Measurements from ENCODE around the gene RRM1. TPM values are rescaled to one million over a fixed set of nuclear protein-coding genes. Genes with fewer than 3 reads are reported as not detected.
"Not testable (repeated sequence)": the region's sequence is repeated elsewhere in the genome, so short reads cannot be mapped to it uniquely, and the experiment has no call there.

Gene RRM1
- total RNA-seq, 2 experiments from 2014 or later = 177 to 236 TPM

DNA sequence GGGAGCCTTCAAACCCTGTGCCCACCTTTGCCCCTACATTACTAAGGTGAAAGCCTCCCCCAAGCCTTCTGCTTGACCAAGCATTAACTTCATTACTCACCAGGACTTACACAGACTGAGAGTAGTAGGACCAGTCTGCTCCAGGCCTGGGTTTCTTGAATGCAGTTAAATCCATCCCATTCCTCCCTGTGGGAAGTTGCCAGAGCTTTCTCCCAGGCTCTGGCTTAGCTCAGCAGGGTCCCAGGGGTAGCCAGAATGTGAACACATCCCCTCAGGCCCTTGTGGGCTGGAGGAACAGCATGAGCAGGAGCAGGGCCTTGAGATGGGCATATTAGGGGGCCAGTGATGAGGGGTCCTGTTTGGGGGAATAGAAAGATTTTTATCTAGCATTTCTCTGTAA, 59.9 kb downstream of the RRM1 start:
- no peak overlapping the region for H3K4me3 Mint-ChIP-seq
- H3K9me3 Mint-ChIP-seq = no peaks in the 10 kb centered on the region
- H3K27ac Mint-ChIP-seq = no peak overlapping the region
- no peaks in the 10 kb centered on the region for H3K36me3 Mint-ChIP-seq (ENCODE audit: low read depth)
- peaks cover 2% of the 10 kb centered on the region for H3K27me3 Mint-ChIP-seq
- POLR2A ChIA-PET = no interaction called here
- H3K4me1 Mint-ChIP-seq = no peaks in the 10 kb centered on the region
- CTCF ChIA-PET = no interaction called here
- no peak for DNase-seq

DNA sequence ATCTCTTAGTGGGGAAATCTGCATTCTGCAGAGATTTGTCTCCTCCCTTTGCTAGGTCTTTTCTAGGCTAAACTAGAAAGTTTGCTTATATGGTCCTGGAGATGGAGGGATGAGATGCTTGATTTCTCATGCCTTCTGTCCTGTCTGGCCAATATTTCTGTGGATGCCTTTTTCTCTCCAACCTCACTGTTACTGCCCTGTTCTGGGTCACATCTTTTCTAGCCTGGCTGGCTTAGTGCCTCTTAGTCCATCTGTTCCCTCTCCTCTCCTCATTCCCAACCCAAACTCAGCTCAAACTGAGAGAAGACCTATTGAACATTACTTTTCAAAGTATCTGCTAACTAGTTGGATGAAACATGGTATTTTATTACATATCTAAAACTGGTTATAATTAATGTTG, 62.0 kb downstream of the RRM1 start:
- no peak for DNase-seq
- CTCF ChIA-PET = no interaction called here
- no peaks in the 10 kb centered on the region for H3K36me3 Mint-ChIP-seq (ENCODE audit: low read depth)
- H3K9me3 Mint-ChIP-seq = no peaks in the 10 kb centered on the region
- no peaks in the 10 kb centered on the region for H3K4me1 Mint-ChIP-seq
- POLR2A ChIA-PET = no interaction called here
- H3K27ac Mint-ChIP-seq = no peak overlapping the region
- H3K27me3 Mint-ChIP-seq = peaks cover 2% of the 10 kb centered on the region
- H3K4me3 Mint-ChIP-seq = no peak overlapping the region

DNA sequence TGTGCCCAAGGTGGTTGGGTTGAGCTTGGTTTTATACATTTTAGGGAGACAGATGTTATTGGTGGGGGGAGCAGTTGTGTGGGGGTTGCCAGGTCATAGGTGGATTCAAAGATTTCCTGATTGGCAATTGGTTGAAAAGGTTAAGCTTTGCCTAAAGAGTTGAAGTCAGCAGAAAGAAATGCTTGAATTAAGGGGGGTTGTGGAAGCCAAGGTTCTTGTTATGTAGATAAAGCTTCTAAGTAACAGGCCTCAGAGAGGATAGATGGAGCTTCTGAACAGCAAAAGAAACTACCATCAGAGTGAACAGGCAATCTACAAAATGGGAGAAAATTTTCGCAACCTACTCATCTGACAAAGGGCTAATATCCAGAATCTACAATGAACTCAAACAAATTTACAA, 64.2 kb downstream of the RRM1 start:
- CTCF ChIA-PET; H3K27me3 Mint-ChIP-seq; H3K36me3 Mint-ChIP-seq (ENCODE audit: low read depth); DNase-seq; H3K27ac Mint-ChIP-seq; H3K4me3 Mint-ChIP-seq; POLR2A ChIA-PET; H3K9me3 Mint-ChIP-seq; H3K4me1 Mint-ChIP-seq: not testable (repeated sequence)

DNA sequence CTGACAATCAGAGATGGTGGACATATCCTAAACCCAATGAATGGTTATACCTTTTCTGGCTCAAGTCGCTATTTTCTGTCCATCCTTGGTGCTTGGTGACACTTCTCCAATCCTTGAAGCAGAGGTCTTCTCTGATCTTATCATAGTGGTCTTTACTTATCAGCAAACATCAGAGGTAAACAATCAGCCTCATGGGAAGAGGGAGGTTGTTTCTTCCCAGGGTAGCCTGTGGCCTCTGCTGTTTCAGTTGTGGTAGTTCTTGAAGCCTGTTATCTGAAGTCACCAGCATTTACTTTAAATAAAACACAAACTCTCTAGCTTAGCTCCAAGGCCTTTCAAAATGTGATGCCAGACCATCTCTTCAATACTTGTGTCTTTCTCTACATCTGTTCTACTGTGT, 66.7 kb downstream of the RRM1 start:
- DNase-seq = no peak
- H3K4me3 Mint-ChIP-seq = no peak overlapping the region
- H3K9me3 Mint-ChIP-seq = no peaks in the 10 kb centered on the region
- ChIA-PET CTCF (interaction anchor here (1.0 kb wide), 1 partner anchor 26 kb away, joined by 3 read pairs; no protein-coding TSS in a partner anchor), POLR2A (no interaction called here)
- H3K4me1 Mint-ChIP-seq = no peaks in the 10 kb centered on the region
- no peak overlapping the region for H3K27ac Mint-ChIP-seq
- no peaks in the 10 kb centered on the region for H3K27me3 Mint-ChIP-seq
- no peaks in the 10 kb centered on the region for H3K36me3 Mint-ChIP-seq (ENCODE audit: low read depth)

DNA sequence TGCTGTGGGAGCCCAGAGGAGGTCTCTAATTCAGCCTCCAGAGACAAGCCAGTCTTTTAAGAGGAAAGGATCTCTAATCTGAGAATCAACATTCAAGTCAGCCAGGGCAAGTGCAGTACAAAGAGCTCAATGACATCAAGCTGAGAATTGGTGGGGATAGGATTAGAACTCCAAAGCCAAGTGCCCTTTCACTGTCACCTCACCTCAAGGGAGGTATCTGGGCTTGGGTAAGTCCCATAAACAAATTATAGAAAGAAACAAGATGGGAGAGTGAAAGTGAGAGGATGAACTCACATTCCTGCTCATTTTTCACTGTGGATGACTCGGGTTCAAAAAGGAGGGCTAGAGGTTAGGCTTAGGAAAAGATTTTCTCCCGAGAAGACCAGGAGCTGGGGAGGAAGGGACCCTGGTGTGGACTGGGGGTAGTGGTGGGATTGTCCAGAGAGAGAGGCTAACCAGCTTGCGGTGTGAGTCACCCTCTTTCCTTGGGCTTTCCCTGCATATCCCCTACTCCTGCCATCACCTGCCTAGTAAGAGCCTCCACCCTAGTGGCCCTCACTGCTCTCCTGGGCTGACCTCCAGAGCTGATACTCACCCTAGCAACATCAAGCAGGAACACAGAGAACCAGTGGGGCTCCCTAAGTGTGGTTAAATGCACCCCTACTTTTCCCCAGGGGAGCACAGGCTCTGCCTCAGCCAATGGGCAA, 70.4 kb downstream of the RRM1 start:
- DNase-seq = no peak
- H3K4me1 Mint-ChIP-seq = no peaks in the 10 kb centered on the region
- POLR2A ChIA-PET = no interaction called here
- H3K36me3 Mint-ChIP-seq (ENCODE audit: low read depth) = no peaks in the 10 kb centered on the region
- CTCF ChIA-PET = interaction anchor here (1.0 to 1.2 kb wide), 2 partner anchors 23 kb away, joined by 3 to 5 read pairs; no protein-coding TSS in a partner anchor
- no peak overlapping the region for H3K27ac Mint-ChIP-seq
- H3K4me3 Mint-ChIP-seq = no peak overlapping the region
- no peaks in the 10 kb centered on the region for H3K9me3 Mint-ChIP-seq
- peaks cover 4% of the 10 kb centered on the region for H3K27me3 Mint-ChIP-seq

DNA sequence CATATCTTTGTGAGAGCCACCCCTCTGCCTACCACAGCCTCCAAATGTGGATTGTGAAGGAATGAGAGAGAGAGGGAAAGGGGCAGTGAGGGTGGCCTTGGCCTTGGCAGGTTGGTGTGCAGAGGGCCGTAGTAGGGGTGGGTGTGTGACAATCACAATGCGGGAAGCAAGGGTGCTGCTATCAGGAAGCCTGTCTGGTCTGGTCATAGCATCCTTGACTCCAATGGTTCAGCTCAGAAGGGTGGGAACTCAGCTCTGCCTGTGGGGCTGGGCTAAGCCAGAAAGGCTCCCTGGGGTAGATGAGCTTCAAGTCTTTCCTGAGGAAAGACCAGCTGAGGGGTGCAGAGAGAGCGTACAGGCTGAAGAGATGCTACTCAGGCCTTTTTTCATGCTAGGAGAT, 72.7 kb downstream of the RRM1 start:
- Mint-ChIP-seq H3K27me3 (peaks cover 4% of the 10 kb centered on the region), H3K36me3 (ENCODE audit: low read depth) (no peaks in the 10 kb centered on the region), H3K27ac (no peak overlapping the region), H3K4me1 (no peaks in the 10 kb centered on the region), H3K4me3 (no peak overlapping the region), H3K9me3 (no peaks in the 10 kb centered on the region)
- ChIA-PET POLR2A (no interaction called here), CTCF (interaction anchor here (1.5 kb wide), 1 partner anchor 20 kb away, joined by 6 read pairs; no protein-coding TSS in a partner anchor)
- no peak for DNase-seq

DNA sequence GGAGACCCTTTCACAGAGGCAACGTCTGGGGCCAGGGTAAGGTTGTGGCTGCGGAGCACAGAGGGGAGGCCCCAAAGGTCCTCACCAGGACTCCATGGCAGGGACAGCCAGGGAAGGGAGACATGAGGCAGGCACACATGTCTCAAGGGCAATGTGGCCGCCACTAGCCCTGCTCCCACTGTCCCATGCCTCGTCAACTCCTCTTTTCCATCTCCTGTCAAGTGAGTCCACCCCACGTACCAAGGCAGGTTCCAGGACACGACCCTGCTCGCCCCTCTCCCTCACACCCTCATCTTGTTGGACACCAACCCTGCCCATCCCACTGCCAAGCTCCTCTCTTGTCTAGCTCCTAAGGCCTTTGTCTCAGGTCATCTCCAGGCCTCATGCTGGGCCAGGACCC, 73.2 kb downstream of the RRM1 start:
- CTCF ChIA-PET = interaction anchor here (1.5 kb wide), 1 partner anchor 19 kb away, joined by 6 read pairs; no protein-coding TSS in a partner anchor
- Mint-ChIP-seq H3K27ac (no peak overlapping the region), H3K9me3 (no peaks in the 10 kb centered on the region), H3K36me3 (ENCODE audit: low read depth) (no peaks in the 10 kb centered on the region), H3K4me1 (no peaks in the 10 kb centered on the region), H3K4me3 (no peak overlapping the region), H3K27me3 (peaks cover 4% of the 10 kb centered on the region)
- POLR2A ChIA-PET = no interaction called here
- no peak for DNase-seq

DNA sequence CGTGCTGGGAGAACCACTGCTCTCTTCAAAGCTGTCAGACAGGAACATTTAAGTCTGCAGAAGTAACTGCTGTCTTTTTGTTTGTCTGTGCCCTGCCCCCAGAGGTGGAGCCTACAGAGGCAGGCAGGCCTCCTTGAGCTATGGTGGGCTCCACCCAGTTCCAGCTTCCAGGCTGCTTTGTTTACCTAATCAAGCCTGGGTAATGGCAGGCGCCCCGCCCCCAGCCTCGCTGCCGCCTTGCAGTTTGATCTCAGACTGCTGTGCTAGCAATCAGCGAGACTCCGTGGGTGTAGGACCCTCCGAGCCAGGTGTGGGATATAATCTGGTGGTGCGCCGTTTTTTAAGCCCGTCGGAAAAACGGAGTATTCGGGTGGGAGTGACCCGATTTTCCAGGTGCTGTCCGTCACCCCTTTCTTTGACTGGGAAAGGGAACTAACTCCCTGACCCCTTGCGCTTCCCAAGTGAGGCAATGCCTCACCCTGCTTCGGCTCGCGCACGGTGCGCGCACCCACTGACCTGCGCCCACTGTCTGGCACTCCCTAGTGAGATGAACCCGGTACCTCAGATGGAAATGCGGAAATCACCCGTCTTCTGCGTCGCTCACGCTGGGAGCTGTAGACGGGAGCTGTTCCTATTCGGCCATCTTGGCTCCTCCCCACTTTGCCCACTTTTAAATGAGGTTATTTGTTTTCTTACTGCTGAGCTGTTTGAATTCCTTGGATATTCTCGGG, 81.2 kb downstream of the RRM1 start:
- H3K4me3 Mint-ChIP-seq, POLR2A ChIA-PET: not testable (repeated sequence)
- peaks cover 11% of the 10 kb centered on the region for H3K27me3 Mint-ChIP-seq

DNA sequence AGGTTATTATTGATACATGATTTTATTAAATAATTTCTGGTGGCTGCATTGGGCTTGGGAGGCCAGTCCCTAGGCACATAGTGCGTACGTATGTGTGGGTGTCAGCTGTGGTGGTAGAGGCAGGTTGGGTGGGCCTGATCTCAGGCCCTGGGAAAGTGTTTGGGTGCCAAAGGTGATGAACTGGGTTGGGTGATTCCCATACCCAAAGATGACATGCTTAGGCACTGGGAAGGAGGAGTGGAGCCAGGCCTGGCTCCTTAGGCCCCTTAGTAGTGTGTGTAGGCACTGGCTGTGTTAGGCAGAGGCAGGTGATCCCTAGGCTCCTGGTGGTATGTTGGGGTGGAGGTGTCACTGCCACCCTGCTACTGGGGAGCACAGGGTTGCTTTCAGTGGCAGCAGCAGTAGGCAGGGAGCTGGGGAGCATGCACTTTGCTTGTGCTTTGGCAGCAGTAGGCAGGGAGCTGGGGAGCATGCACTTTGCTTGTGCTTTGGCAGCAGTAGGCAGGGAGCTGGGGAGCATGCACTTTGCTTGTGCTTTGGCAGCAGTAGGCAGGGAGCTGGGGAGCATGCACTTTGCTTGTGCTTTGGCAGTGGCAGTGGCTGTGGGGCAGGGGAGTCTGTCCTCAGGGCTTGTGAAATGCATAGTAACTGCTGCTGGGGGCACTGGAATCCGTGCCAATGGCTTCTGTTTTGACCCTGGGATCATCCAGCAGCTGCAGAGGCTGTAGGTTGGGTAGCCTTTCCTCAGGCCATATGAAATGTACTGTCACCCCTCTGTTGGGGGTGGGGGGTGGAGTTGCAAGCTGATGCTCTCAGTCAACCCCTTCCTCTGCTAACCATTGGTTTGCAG, 84.4 kb downstream of the RRM1 start:
- ChIA-PET CTCF (interaction anchor here (0.6 to 2.0 kb wide), 2 partner anchors 8 to 165 kb away, joined by 3 to 8 read pairs; no protein-coding TSS in a partner anchor), POLR2A (no interaction called here)
- Mint-ChIP-seq H3K27ac (no peak overlapping the region), H3K9me3 (no peaks in the 10 kb centered on the region), H3K27me3 (peaks cover 11% of the 10 kb centered on the region), H3K36me3 (ENCODE audit: low read depth) (no peaks in the 10 kb centered on the region), H3K4me3 (no peak overlapping the region), H3K4me1 (no peaks in the 10 kb centered on the region)
- DNase-seq = no peak

More for the DNA sequence above, 81.2 kb downstream of the RRM1 start:
- H3K36me3 Mint-ChIP-seq (ENCODE audit: low read depth); H3K4me1 Mint-ChIP-seq; H3K9me3 Mint-ChIP-seq; CTCF ChIA-PET; H3K27ac Mint-ChIP-seq; DNase-seq: not testable (repeated sequence)

DNA sequence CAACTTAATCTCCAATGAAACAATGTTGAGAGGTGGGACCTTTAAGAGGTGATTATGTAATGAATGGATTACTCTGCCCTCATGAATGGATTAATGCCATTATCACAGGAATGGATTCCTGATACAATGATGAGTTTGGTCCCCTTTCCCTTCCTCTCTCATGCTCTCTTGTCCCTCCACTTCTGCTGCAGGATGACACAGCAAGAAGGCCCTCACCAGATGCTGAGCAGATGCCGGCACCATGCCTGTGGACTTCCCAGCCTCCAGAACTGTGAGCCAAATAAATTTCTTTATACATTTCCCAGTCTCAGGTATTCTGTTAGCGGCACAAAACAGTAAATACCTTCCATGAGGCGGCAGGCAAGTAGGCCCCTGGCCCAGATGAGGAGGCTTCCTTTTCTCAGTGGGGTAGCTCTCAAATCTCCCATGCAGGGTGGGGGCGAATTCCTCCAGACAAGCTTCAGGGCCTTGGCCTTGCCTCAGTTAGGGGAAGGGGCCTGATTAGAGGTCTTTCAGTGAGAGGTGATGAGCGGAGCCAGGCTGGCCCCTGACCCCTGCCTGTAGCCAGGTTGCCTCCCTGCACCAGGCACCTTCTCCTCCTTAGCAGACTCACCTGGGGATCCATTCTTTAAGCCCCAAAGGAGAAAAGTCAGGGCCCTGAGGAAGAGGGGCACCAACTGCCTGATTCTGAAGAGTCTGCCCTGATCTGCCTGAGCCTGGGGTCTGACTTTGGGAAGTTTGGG, 86.0 kb downstream of the RRM1 start:
- ChIA-PET POLR2A (no interaction called here), CTCF (interaction anchor here (1.1 kb wide), 1 partner anchor 358 kb away, joined by 3 read pairs; no protein-coding TSS in a partner anchor)
- H3K27ac Mint-ChIP-seq = no peak overlapping the region
- no peak for DNase-seq
- H3K27me3 Mint-ChIP-seq = peaks cover 11% of the 10 kb centered on the region
- H3K9me3 Mint-ChIP-seq = no peaks in the 10 kb centered on the region
- peaks cover 7% of the 10 kb centered on the region for H3K4me1 Mint-ChIP-seq
- H3K36me3 Mint-ChIP-seq (ENCODE audit: low read depth) = no peaks in the 10 kb centered on the region
- no peak overlapping the region for H3K4me3 Mint-ChIP-seq

DNA sequence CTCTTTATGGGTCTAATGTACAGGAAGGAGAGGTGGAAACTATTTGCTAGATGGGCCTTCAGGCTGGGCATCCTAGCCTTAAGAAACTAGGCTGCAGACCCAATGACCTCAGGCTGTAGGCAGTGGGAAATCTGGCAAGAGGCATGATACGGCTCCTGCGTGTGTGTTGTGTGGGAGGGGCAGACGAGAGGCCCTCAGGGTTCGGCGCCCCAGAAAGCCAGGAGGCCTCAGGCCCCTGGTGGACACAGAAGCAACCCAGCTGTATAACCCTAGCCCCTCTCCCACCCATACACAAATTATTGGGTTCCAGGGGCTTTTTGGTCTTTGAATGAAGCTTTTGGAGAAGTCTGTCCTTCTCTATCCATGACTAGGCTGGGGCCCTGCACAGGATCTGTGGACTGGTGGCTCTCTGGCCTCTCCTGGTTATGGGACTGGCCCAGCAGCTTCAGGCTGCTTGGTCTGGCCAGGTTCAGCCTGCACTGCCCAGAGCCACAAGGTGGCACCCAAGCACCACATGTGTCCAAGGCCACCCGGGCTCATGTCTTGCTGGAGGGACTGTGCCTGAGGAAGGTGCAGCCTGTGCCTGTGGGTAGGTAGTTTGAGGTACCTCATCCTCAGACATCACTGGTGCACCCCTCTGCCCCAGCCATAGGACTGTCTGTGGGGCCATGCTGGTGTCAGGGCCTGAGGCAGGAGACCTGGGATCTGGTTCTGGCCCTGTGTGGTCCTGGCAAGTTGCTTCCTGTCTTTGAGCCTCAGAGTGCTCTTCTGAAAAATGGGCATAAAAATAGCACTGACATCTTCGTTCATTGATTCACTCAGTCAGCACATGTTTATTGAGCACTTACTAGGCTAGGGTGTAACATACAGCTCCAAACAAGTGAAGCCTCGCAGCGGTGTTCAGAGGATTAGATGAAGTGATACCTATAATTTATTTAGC, 87.5 kb downstream of the RRM1 start:
- peak; percentile 54 for DNase-seq
- no peak overlapping the region for H3K27ac Mint-ChIP-seq
- peaks cover 15% of the 10 kb centered on the region for H3K4me1 Mint-ChIP-seq
- ChIA-PET CTCF (interaction anchor here (0.5 to 1.2 kb wide), 4 partner anchors 215 to 357 kb away, joined by 3 to 5 read pairs (median 4); no protein-coding TSS in a partner anchor), POLR2A (no interaction called here)
- no peaks in the 10 kb centered on the region for H3K36me3 Mint-ChIP-seq (ENCODE audit: low read depth)
- H3K27me3 Mint-ChIP-seq = peaks cover 8% of the 10 kb centered on the region
- H3K9me3 Mint-ChIP-seq = no peaks in the 10 kb centered on the region
- no peak overlapping the region for H3K4me3 Mint-ChIP-seq

Measured in activated CD4-positive, alpha-beta T cell treated with anti-CD3 and anti-CD28 coated beads, Interleukin-2, amount 10 ng/mL, durations not matched to agents 7 days and 5 days (primary cell).